Neuronal stem cell (in vitro differentiated cells): ENCODE results near the gene CERS5.
A peak's percentile ranks its signal among the peaks of the same experiment; 100 is the strongest.

Experiments used
- DNase-seq: peaks from one replicate; pipeline ENCODE4 v3.0.0-alpha.2; 2013; ENCODE audit warnings: low spot score
- H2AFZ ChIP-seq: one replicate; pipeline ENCODE4 v1.6.1; 2013; ENCODE audit warnings: mild to moderate bottlenecking, low read length, inconsistent platforms
- H2AK5ac ChIP-seq: 2 replicates; pipeline ENCODE4 v1.6.1; 2013; ENCODE audit warnings: low read depth, mild to moderate bottlenecking, inconsistent platforms, low read length, moderate library complexity, mixed read lengths
- H2BK120ac ChIP-seq: 2 replicates; pipeline ENCODE4 v1.6.1; 2013; ENCODE audit warnings: low read depth, mild to moderate bottlenecking, inconsistent platforms, low read length, moderate library complexity, mixed read lengths
- H2BK12ac ChIP-seq: one replicate; pipeline ENCODE4 v1.6.1; 2013; ENCODE audit warnings: low read length, inconsistent platforms
- H2BK15ac ChIP-seq: 2 replicates; pipeline ENCODE4 v1.6.1; 2013; ENCODE audit warnings: mild to moderate bottlenecking, low read length, inconsistent platforms, mixed read lengths
- H2BK5ac ChIP-seq: one replicate; pipeline ENCODE4 v1.6.1; 2013; ENCODE audit warnings: inconsistent platforms, mild to moderate bottlenecking, low read length, moderate library complexity
- H3K14ac ChIP-seq: one replicate; pipeline ENCODE4 v1.6.1; 2013; ENCODE audit warnings: low read length, inconsistent platforms
- H3K18ac ChIP-seq: 2 replicates; pipeline ENCODE4 v1.6.1; 2013; ENCODE audit warnings: low read length, inconsistent platforms
- H3K23ac ChIP-seq: 2 replicates; pipeline ENCODE4 v1.6.1; 2013; ENCODE audit warnings: low read depth, mild to moderate bottlenecking, mixed read lengths, low read length, inconsistent platforms; ENCODE audit not compliant: poor library complexity
- H3K27ac ChIP-seq: replicated peaks from 3 replicates; pipeline ENCODE4 v1.5.1; 2013; ENCODE audit warnings: low read length, inconsistent platforms
- H3K27me3 ChIP-seq, 3 experiments: 2 replicates each; pipeline ENCODE4 v1.6.1; 2013; ENCODE audit warnings: low read length in 3 of 3, mild to moderate bottlenecking in 2 of 3, inconsistent platforms in 1 of 3, low read depth in 1 of 3, mixed read lengths in 1 of 3, moderate library complexity in 1 of 3; ENCODE audit not compliant: control insufficient read depth in 3 of 3, insufficient read depth in 3 of 3
- H3K36me3 ChIP-seq, 2 donors: replicated peaks in 1 of 2; 2 replicates each; pipeline ENCODE4 v1.6.1; 2013; ENCODE audit warnings: low read length in 2 of 2; ENCODE audit not compliant: control insufficient read depth in 2 of 2, insufficient read depth in 2 of 2
- H3K4ac ChIP-seq: 2 replicates; pipeline ENCODE4 v1.6.1; 2013; ENCODE audit warnings: inconsistent platforms, mild to moderate bottlenecking, low read length, moderate library complexity
- H3K4me1 ChIP-seq, 2 donors: 1 replicate in 1 of 2; 2 replicates in 1 of 2; pipeline ENCODE4 v1.6.1; 2013; ENCODE audit warnings: low read length in 2 of 2, low read depth in 1 of 2; ENCODE audit not compliant: control insufficient read depth in 2 of 2, insufficient read depth in 1 of 2
- H3K4me2 ChIP-seq: one replicate; pipeline ENCODE4 v1.6.1; 2013; ENCODE audit warnings: mild to moderate bottlenecking, low read length, inconsistent platforms; ENCODE audit not compliant: insufficient read depth, poor library complexity, severe bottlenecking
- H3K4me3 ChIP-seq, 2 donors: 2 replicates each; pipeline ENCODE4 v1.5.1; 2013; ENCODE audit warnings: low read length in 2 of 2, mild to moderate bottlenecking in 2 of 2, inconsistent platforms in 1 of 2, moderate library complexity in 1 of 2
- H3K79me1 ChIP-seq: one replicate; pipeline ENCODE4 v1.6.1; 2013; ENCODE audit warnings: low read depth, mild to moderate bottlenecking, inconsistent platforms, low read length, moderate library complexity
- H3K9ac ChIP-seq: one replicate; pipeline ENCODE4 v1.6.1; 2013; ENCODE audit warnings: mild to moderate bottlenecking, low read depth, low read length, inconsistent platforms; ENCODE audit not compliant: poor library complexity
- H3K9me3 ChIP-seq, 2 donors: replicated peaks in 1 of 2; 2 replicates each; pipeline versions ENCODE3 to v1.6.1; 2013; ENCODE audit warnings: low read length in 2 of 2, mild to moderate bottlenecking in 2 of 2, inconsistent platforms in 1 of 2, low read depth in 1 of 2, mixed read lengths in 1 of 2, moderate library complexity in 1 of 2; ENCODE audit not compliant: control insufficient read depth in 2 of 2, insufficient read depth in 1 of 2
- H4K8ac ChIP-seq: one replicate; pipeline ENCODE4 v1.6.1; 2013; ENCODE audit warnings: low read depth, mild to moderate bottlenecking, inconsistent platforms, low read length, moderate library complexity
- H4K91ac ChIP-seq: one replicate; pipeline ENCODE4 v1.6.1; 2013; ENCODE audit warnings: low read length, low read depth, mild to moderate bottlenecking, inconsistent platforms; ENCODE audit not compliant: poor library complexity
- WGBS, 2 donors: extraction: QIAGEN DNeasy Blood & Tissue Kit; methylation state at CpG; one replicate each; pipeline ENCODE4 v1.1.7; 2013; ENCODE audit warnings: missing lambda C conversion rate in 2 of 2, mixed read lengths in 1 of 2; ENCODE audit not compliant: insufficient read length in 2 of 2, insufficient replicate concordance in 1 of 2; ENCODE audit errors: extremely low coverage in 2 of 2; 5-methylcytosine and 5-hydroxymethylcytosine counted together

The CERS5 gene

DNA sequence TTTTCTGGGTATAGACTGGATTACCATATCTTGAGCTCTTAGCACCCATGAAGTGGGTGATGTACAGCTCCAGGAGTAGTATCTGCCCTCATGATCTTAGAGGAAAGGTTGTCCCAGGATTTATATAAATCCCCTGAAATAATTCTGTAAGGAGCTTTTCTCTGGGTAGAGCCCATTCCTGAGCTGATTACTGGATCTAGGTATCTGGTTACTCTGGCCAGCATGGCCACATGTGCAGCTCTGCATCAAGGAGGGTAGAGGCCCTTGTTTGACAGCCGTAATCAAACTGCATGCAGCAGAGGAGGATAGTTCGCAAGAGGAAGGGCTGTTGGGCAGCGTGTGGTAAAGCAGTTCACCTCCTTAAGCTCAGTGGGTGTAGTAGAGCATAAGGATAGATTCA lies 46.6 kb downstream of the CERS5 start:
- H2AK5ac ChIP-seq, result no peak overlapping the region
- H3K36me3 ChIP-seq, result peaks cover 0 to 41% of the 10 kb centered on the region in 2 donors
- no peak overlapping the region for H4K91ac ChIP-seq
- H2BK5ac ChIP-seq, result no peak overlapping the region
- H4K8ac ChIP-seq, result no peak overlapping the region
- no peaks in the 10 kb centered on the region for H3K4me1 ChIP-seq
- no peak overlapping the region for H2BK120ac ChIP-seq
- no peak overlapping the region for H3K18ac ChIP-seq
- no peak overlapping the region for H3K14ac ChIP-seq
- no peak overlapping the region for H3K4me2 ChIP-seq
- no peak overlapping the region for H3K27ac ChIP-seq
- H2BK15ac ChIP-seq, result no peak overlapping the region
- no peak overlapping the region for H2BK12ac ChIP-seq
- no peak overlapping the region for H3K23ac ChIP-seq
- H3K4me3 ChIP-seq, result no peak overlapping the region
- DNase-seq, result no peak
- H2AFZ ChIP-seq, result no peak overlapping the region
- H3K27me3 ChIP-seq, result no peaks in the 10 kb centered on the region
- H3K79me1 ChIP-seq, result peaks cover 4% of the 10 kb centered on the region
- no peak overlapping the region for H3K9ac ChIP-seq
- no peaks in the 10 kb centered on the region for H3K9me3 ChIP-seq
- no peak overlapping the region for H3K4ac ChIP-seq
- no CpG with 5 or more reads among the region's 3 CpGs for WGBS, 2 donors

- Histone ChIP-seq H3K27ac (no peak overlapping the region), H2AK5ac (no peak overlapping the region), H3K23ac (no peak overlapping the region), H3K4me2 (no peak overlapping the region), H4K91ac (no peak overlapping the region), H3K4me1 (no peaks in the 10 kb centered on the region), H2BK12ac (no peak overlapping the region), H3K4ac (no peak overlapping the region), H3K14ac (no peak overlapping the region), H2AFZ (no peak overlapping the region), H3K36me3 (peaks cover 0 to 40% of the 10 kb centered on the region in 2 donors), H3K18ac (no peak overlapping the region), H4K8ac (no peak overlapping the region), H2BK120ac (no peak overlapping the region), H2BK15ac (no peak overlapping the region), H3K9ac (no peak overlapping the region), H3K4me3 (no peak overlapping the region), H3K9me3 (no peaks in the 10 kb centered on the region), H3K79me1 (peaks cover 5% of the 10 kb centered on the region), H2BK5ac (no peak overlapping the region), H3K27me3 (no peaks in the 10 kb centered on the region)
- WGBS, 2 donors, result no CpG with 5 or more reads among the region's 2 CpGs
- no peak for DNase-seq
Measured at GRCh38 chr12:50119387-50119786, 47.8 kb downstream of the CERS5 start.

GRCh38 chr12:50117057-50117622 lies 50.0 kb downstream of the CERS5 start:
- Histone ChIP-seq H3K23ac (no peak overlapping the region), H3K36me3 (peaks cover 0 to 28% of the 10 kb centered on the region in 2 donors), H2BK5ac (no peak overlapping the region), H2AFZ (no peak overlapping the region), H4K91ac (no peak overlapping the region), H3K18ac (no peak overlapping the region), H3K9me3 (no peaks in the 10 kb centered on the region), H2BK120ac (no peak overlapping the region), H2BK15ac (no peak overlapping the region), H3K27me3 (no peaks in the 10 kb centered on the region), H2BK12ac (no peak overlapping the region), H3K4ac (no peak overlapping the region), H4K8ac (no peak overlapping the region), H3K9ac (no peak overlapping the region), H2AK5ac (no peak overlapping the region), H3K4me1 (peaks cover 0 to 5% of the 10 kb centered on the region in 2 donors), H3K14ac (no peak overlapping the region), H3K4me3 (no peak overlapping the region), H3K4me2 (no peak overlapping the region), H3K79me1 (peaks cover 9% of the 10 kb centered on the region), H3K27ac (no peak overlapping the region)
- no peak for DNase-seq
- WGBS, 2 donors, result no CpG with 5 or more reads among the region's 6 CpGs

GRCh38 chr12:50112456-50113218 lies 54.5 kb downstream of the CERS5 start:
- peak overlapping the region; percentile 1 for H2AK5ac ChIP-seq
- peak overlapping the region; percentile 99 for H3K23ac ChIP-seq
- H4K8ac ChIP-seq, result no peak overlapping the region
- H3K4me2 ChIP-seq, result peak overlapping the region; percentile 90
- H3K27ac ChIP-seq, result peak overlapping the region; percentile 82
- H2BK15ac ChIP-seq, result no peak overlapping the region
- peak overlapping the region; percentile 83 for H2BK5ac ChIP-seq
- no peak overlapping the region for H2BK120ac ChIP-seq
- H4K91ac ChIP-seq, result no peak overlapping the region
- WGBS, 2 donors, result no CpG with 5 or more reads among the region's 26 CpGs
- H3K79me1 ChIP-seq, result peaks cover 7% of the 10 kb centered on the region
- H3K4ac ChIP-seq, result no peak overlapping the region
- H3K9me3 ChIP-seq, result no peaks in the 10 kb centered on the region
- peaks cover 0 to 5% of the 10 kb centered on the region in 2 donors for H3K36me3 ChIP-seq
- peak overlapping the region; percentile 78 to 97 for H3K4me3 ChIP-seq
- no peak for DNase-seq
- H3K18ac ChIP-seq, result peak overlapping the region; percentile 89
- no peak overlapping the region for H2BK12ac ChIP-seq
- no peaks in the 10 kb centered on the region for H3K27me3 ChIP-seq
- H3K4me1 ChIP-seq, result peaks cover 18 to 22% of the 10 kb centered on the region in 2 donors
- peak overlapping the region; percentile 98 for H3K9ac ChIP-seq
- peak overlapping the region; percentile 10 for H3K14ac ChIP-seq
- H2AFZ ChIP-seq, result peak overlapping the region; percentile 88
